H1 (cell line): Measurements from ENCODE around the gene MCEMP1. TPM values are rescaled to one million over a fixed set of nuclear protein-coding genes. Genes with fewer than 3 reads are reported as not detected.

ENCODE experiments used
- ATF2 ChIP-seq: IDR thresholded peaks from 2 replicates; pipeline ENCODE4 v1.6.1; 2012; ENCODE audit warnings: low read length, inconsistent platforms
- CHD2 ChIP-seq: IDR thresholded peaks from 2 replicates; pipeline ENCODE4 v1.6.1; 2012; ENCODE audit warnings: low read length, improper control_type of control experiment
- JUN ChIP-seq: IDR thresholded peaks from 2 replicates; pipeline ENCODE4 v1.6.1; 2011; ENCODE audit warnings: low read depth, mild to moderate bottlenecking, improper control_type of control experiment, low read length
- KDM1A ChIP-seq: fragments of 200-600, 300-600 bp; sonication (generic); IDR thresholded peaks from 2 replicates; pipeline ENCODE4 v1.7.1; 2016; ENCODE audit warnings: mild to moderate bottlenecking, low read length, borderline replicate concordance
- NANOG ChIP-seq: IDR thresholded peaks from 2 replicates; pipeline ENCODE4 v1.6.1; 2011; ENCODE audit warnings: low read length, low read depth, mild to moderate bottlenecking, inconsistent platforms; ENCODE audit not compliant: insufficient read depth, poor library complexity, severe bottlenecking
- POLR2A ChIP-seq, 2 experiments: IDR thresholded peaks; 1 replicate in 1 of 2; 2 replicates in 1 of 2; pipeline ENCODE4 v1.6.1; 2011; ENCODE audit warnings: low read depth in 2 of 2, low read length in 2 of 2, mild to moderate bottlenecking in 2 of 2; ENCODE audit errors: control extremely low read depth in 1 of 2
- polyA plus RNA-seq, 7 experiments: library from polyadenylated mRNA; depleted of rRNA in 3 of 7; stranded (reverse) in 5 of 7; unstranded in 2 of 7; fragments of >200 nt in 5 of 7; fragments of 200-250 nt in 2 of 7; gene quantifications; 1 replicate in 5 of 7; 2 replicates in 1 of 7; 4 replicates in 1 of 7; pipeline versions ENCODE4 v1.2.1 to v1.2.3, GENCODE V29; 2011 to 2013; ENCODE audit warnings: missing spikeins in 2 of 7, mixed read lengths in 2 of 7
- total RNA-seq: library from RNA; stranded (reverse); fragmentation: NEBNext Ultra II Directional; extraction: Animal tissue kit (Norgen Biotek cat#: 25700); gene quantifications from 2 replicates; pipeline ENCODE4 v1.2.1, GENCODE V29; 2021
- TF ChIP-seq, protein P1 (sequence below): IDR thresholded peaks from 2 replicates; pipeline ENCODE4 v1.6.1; 2011; ENCODE audit warnings: low read depth, mild to moderate bottlenecking, low read length; ENCODE audit not compliant: insufficient read depth
- TF ChIP-seq, protein P2 (sequence below): IDR thresholded peaks from 2 replicates; pipeline ENCODE4 v1.6.1; 2012; ENCODE audit warnings: inconsistent platforms

Gene MCEMP1
- total and polyA plus RNA-seq, 2 of the 8 experiments (the other 6 are each of a cell fraction or from before 2014, with no cell fraction given): not detected

- TF ChIP-seq, protein P1, sequence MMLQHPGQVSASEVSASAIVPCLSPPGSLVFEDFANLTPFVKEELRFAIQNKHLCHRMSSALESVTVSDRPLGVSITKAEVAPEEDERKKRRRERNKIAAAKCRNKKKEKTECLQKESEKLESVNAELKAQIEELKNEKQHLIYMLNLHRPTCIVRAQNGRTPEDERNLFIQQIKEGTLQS: no peak
- no peak for TF ChIP-seq JUN
- no peak for TF ChIP-seq ATF2
- TF ChIP-seq NANOG: no peak
- TF ChIP-seq, protein P2, sequence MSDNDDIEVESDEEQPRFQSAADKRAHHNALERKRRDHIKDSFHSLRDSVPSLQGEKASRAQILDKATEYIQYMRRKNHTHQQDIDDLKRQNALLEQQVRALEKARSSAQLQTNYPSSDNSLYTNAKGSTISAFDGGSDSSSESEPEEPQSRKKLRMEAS: peak; percentile 76
- TF ChIP-seq KDM1A: no peak
- no peak for TF ChIP-seq POLR2A (IDR thresholded peaks at IDR 0.05; ENCODE audit: control extremely low read depth in 1 of 2, low read depth in 2 of 2, low read length in 2 of 2)
- 0 out of 2 replicates have a peak, but pooled peaks have one; percentile 7 for TF ChIP-seq CHD2
These were observed 4.7 kb downstream of the MCEMP1 start (continued) for GRCh38 chr19:7681340-7682174.
